ENCODE data around the gene PFKFB1.

DNA sequence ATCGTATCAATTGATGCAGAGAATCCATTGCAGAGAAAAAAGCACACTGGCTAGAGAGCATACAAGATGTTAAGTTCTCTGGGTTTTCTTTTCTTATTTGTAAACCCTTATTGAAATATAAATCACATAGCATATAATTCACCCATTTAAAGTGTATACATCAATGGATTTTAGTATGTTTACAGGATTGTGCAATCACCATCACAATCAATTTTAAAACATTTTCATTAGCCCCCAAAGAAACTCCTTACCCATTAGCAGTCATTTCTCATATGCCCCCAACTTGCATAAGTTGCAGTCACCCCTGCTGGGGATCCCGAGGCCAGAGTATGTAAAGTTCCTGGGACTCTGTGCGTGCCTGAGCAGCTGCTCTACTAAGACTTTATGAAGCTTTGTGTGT, 108.2 kb downstream of the PFKFB1 start:
- no peak for TF ChIP-seq POLR2A (IDR thresholded peaks at IDR 0.05; ENCODE audit: low read depth, low read length)
- TF ChIP-seq POLR2AphosphoS5 (IDR thresholded peaks at IDR 0.05; ENCODE audit: low read depth, low read length), result no peak
- TF ChIP-seq TAF1 (IDR thresholded peaks at IDR 0.05; ENCODE audit: borderline replicate concordance, low read depth, low read length), result no peak

Data from GM12892 (cell line).